ENCODE data around the gene SCD5.

The SCD5 gene

DNA sequence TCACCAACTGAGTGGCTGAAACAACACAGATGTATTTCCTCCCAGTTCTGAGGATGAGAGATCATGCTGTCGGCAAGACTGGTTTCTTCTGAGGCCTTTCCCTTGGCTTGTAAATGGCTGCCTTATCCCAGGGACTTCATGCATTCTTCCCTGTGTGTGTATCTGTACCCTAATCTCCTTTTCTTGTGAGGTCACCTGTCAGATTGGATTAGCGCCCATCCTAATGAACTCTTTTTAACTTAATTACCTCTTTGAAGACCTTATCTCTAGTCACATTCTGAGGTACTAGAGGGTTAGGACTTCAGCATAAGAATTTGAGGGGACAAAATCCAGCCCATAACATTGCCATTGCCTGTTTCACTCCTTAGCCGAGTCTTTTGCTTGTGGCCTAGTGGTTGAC is 177.3 kb downstream of the SCD5 start:
- Histone ChIP-seq H3K36me3 (ENCODE audit: control insufficient read depth, insufficient read depth, low read length) (no peaks in the 10 kb centered on the region), H3K4me3 (ENCODE audit: insufficient read depth, low read depth, low read length, poor library complexity, severe bottlenecking) (no peak overlapping the region), H3K9me3 (ENCODE audit: control insufficient read depth, low read length) (no peaks in the 10 kb centered on the region), H3K27me3 (replicated peaks; ENCODE audit: control insufficient read depth, insufficient read depth, low read length, poor library complexity, severe bottlenecking) (no peaks in the 10 kb centered on the region), H3K4me1 (ENCODE audit: control insufficient read depth, insufficient read depth, low read length, poor library complexity, severe bottlenecking) (no peaks in the 10 kb centered on the region), H3K27ac (ENCODE audit: insufficient read depth, low read length, poor library complexity, severe bottlenecking) (no peak overlapping the region)
- no peak for DNase-seq

DNA sequence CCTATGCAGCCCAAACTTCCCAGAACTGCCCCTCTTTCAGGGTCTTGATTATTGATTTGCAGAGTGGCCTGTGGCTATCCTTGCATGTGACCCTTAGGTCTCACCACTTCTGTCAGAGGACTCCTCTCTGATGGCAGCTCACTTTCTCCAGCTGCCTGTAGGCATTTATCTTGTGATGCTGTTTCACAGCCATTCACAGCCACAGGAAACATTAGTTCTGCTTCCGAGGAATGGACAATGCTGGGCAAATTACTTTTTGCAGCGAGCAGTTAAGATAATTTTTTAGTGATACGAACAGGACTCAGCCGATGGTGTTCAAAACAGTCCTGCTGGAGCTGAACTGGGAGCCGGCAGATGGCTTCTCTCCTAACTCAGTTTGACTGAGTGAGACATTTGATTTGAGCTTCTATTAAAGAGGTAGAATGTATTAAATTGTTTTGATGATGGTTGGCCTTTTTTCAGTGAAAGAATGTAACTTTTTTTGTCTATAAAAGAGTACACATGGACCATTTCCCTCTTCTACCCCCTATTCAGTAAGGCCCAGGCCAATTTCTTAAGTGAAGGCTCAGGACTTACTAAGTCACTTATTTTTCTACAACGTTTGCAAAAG is 178.4 kb downstream of the SCD5 start:
- Histone ChIP-seq H3K4me3 (ENCODE audit: insufficient read depth, low read depth, low read length, poor library complexity, severe bottlenecking) (no peak overlapping the region), H3K27ac (ENCODE audit: insufficient read depth, low read length, poor library complexity, severe bottlenecking) (no peak overlapping the region), H3K36me3 (ENCODE audit: control insufficient read depth, insufficient read depth, low read length) (no peaks in the 10 kb centered on the region), H3K4me1 (ENCODE audit: control insufficient read depth, insufficient read depth, low read length, poor library complexity, severe bottlenecking) (no peaks in the 10 kb centered on the region), H3K9me3 (ENCODE audit: control insufficient read depth, low read length) (no peaks in the 10 kb centered on the region), H3K27me3 (replicated peaks; ENCODE audit: control insufficient read depth, insufficient read depth, low read length, poor library complexity, severe bottlenecking) (no peaks in the 10 kb centered on the region)
- no peak for DNase-seq

- H3K36me3 ChIP-seq (ENCODE audit: control insufficient read depth, insufficient read depth, low read length), result no peaks in the 10 kb centered on the region
- DNase-seq, result no peak
- no peaks in the 10 kb centered on the region for H3K9me3 ChIP-seq (ENCODE audit: control insufficient read depth, low read length)
- H3K4me3 ChIP-seq (ENCODE audit: insufficient read depth, low read depth, low read length, poor library complexity, severe bottlenecking), result no peak overlapping the region
- H3K4me1 ChIP-seq (ENCODE audit: control insufficient read depth, insufficient read depth, low read length, poor library complexity, severe bottlenecking), result no peaks in the 10 kb centered on the region
- H3K27me3 ChIP-seq (replicated peaks; ENCODE audit: control insufficient read depth, insufficient read depth, low read length, poor library complexity, severe bottlenecking), result no peaks in the 10 kb centered on the region
- H3K27ac ChIP-seq (ENCODE audit: insufficient read depth, low read length, poor library complexity, severe bottlenecking), result no peak overlapping the region
Measured at GRCh38 chr4:82618103-82618720, 180.4 kb downstream of the SCD5 start.

DNA sequence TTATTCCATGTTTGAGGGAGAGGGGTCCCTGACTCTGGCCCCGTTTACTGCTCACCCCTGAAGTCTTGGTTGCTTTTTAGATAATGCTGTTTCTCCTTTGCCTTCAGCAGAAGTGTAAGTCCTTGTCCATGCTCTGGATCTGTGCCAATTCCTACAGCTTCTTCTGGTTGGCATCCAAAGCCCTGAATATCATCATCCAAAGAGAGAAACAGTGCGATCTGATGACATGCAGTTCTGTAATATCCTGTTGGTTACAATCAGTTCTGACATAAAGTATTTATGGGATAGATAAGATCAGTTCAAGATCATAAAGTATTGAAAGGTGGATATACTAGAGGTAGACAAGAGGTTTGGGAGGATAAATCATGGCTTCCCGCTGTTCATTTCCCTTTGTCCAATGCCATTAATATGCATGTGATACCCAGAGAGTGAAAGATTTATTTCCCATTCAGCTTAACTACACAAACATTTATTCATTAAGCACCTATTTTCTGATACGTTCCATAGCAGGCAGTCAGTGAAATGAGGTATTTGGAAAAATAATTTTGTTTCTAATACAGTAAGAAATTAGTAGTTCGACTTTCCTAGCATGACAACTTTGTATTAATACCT is 183.7 kb downstream of the SCD5 start:
- no peak for DNase-seq
- no peak overlapping the region for H3K27ac ChIP-seq (ENCODE audit: insufficient read depth, low read length, poor library complexity, severe bottlenecking)
- H3K36me3 ChIP-seq (ENCODE audit: control insufficient read depth, insufficient read depth, low read length), result no peaks in the 10 kb centered on the region
- H3K4me3 ChIP-seq (ENCODE audit: insufficient read depth, low read depth, low read length, poor library complexity, severe bottlenecking), result no peak overlapping the region
- no peaks in the 10 kb centered on the region for H3K27me3 ChIP-seq (replicated peaks; ENCODE audit: control insufficient read depth, insufficient read depth, low read length, poor library complexity, severe bottlenecking)
- H3K9me3 ChIP-seq (ENCODE audit: control insufficient read depth, low read length), result no peaks in the 10 kb centered on the region
- H3K4me1 ChIP-seq (ENCODE audit: control insufficient read depth, insufficient read depth, low read length, poor library complexity, severe bottlenecking), result no peaks in the 10 kb centered on the region

- H3K27me3 ChIP-seq (replicated peaks; ENCODE audit: control insufficient read depth, insufficient read depth, low read length, poor library complexity, severe bottlenecking), result no peaks in the 10 kb centered on the region
Measured at GRCh38 chr4:82613121-82613520, 185.5 kb downstream of the SCD5 start.

DNA sequence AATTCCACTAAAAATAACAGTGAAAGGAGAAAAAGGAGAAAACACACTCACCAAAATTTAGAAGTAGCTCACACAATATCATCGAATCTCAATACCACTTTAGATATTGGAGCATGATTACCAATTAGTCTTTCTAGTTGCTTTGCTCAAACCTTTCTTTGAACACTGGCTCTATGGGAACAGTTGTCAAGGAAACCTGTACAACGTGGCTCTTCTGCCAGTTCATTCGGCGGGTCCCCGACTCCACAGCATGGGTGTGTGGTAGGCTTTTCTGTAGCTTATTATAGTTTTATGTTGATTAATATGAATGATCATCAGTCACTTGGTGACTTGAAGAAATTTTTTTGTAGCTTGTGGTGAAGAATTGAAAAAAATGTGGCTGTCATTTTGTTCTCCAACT is 186.6 kb downstream of the SCD5 start:
- H3K4me1 ChIP-seq (ENCODE audit: control insufficient read depth, insufficient read depth, low read length, poor library complexity, severe bottlenecking), result no peaks in the 10 kb centered on the region
- H3K9me3 ChIP-seq (ENCODE audit: control insufficient read depth, low read length), result no peaks in the 10 kb centered on the region
- no peak overlapping the region for H3K27ac ChIP-seq (ENCODE audit: insufficient read depth, low read length, poor library complexity, severe bottlenecking)
- no peaks in the 10 kb centered on the region for H3K36me3 ChIP-seq (ENCODE audit: control insufficient read depth, insufficient read depth, low read length)
- H3K4me3 ChIP-seq (ENCODE audit: insufficient read depth, low read depth, low read length, poor library complexity, severe bottlenecking), result no peak overlapping the region
- no peaks in the 10 kb centered on the region for H3K27me3 ChIP-seq (replicated peaks; ENCODE audit: control insufficient read depth, insufficient read depth, low read length, poor library complexity, severe bottlenecking)
- DNase-seq, result no peak

More at GRCh38 chr4:82613121-82613520, 185.5 kb downstream of the SCD5 start:
- Histone ChIP-seq H3K27ac (ENCODE audit: insufficient read depth, low read length, poor library complexity, severe bottlenecking) (no peak overlapping the region), H3K4me1 (ENCODE audit: control insufficient read depth, insufficient read depth, low read length, poor library complexity, severe bottlenecking) (no peaks in the 10 kb centered on the region), H3K9me3 (ENCODE audit: control insufficient read depth, low read length) (no peaks in the 10 kb centered on the region), H3K4me3 (ENCODE audit: insufficient read depth, low read depth, low read length, poor library complexity, severe bottlenecking) (no peak overlapping the region), H3K36me3 (ENCODE audit: control insufficient read depth, insufficient read depth, low read length) (no peaks in the 10 kb centered on the region)
- no peak for DNase-seq

GRCh38 chr4:82611527-82611926 is 187.1 kb downstream of the SCD5 start:
- Histone ChIP-seq H3K27ac (ENCODE audit: insufficient read depth, low read length, poor library complexity, severe bottlenecking) (no peak overlapping the region), H3K4me1 (ENCODE audit: control insufficient read depth, insufficient read depth, low read length, poor library complexity, severe bottlenecking) (no peaks in the 10 kb centered on the region), H3K27me3 (replicated peaks; ENCODE audit: control insufficient read depth, insufficient read depth, low read length, poor library complexity, severe bottlenecking) (no peaks in the 10 kb centered on the region), H3K9me3 (ENCODE audit: control insufficient read depth, low read length) (no peaks in the 10 kb centered on the region), H3K36me3 (ENCODE audit: control insufficient read depth, insufficient read depth, low read length) (no peaks in the 10 kb centered on the region), H3K4me3 (ENCODE audit: insufficient read depth, low read depth, low read length, poor library complexity, severe bottlenecking) (no peak overlapping the region)
- no peak for DNase-seq

- Histone ChIP-seq H3K9me3 (ENCODE audit: control insufficient read depth, low read length) (no peaks in the 10 kb centered on the region), H3K27ac (ENCODE audit: insufficient read depth, low read length, poor library complexity, severe bottlenecking) (no peak overlapping the region), H3K4me3 (ENCODE audit: insufficient read depth, low read depth, low read length, poor library complexity, severe bottlenecking) (no peak overlapping the region), H3K4me1 (ENCODE audit: control insufficient read depth, insufficient read depth, low read length, poor library complexity, severe bottlenecking) (no peaks in the 10 kb centered on the region), H3K36me3 (ENCODE audit: control insufficient read depth, insufficient read depth, low read length) (no peaks in the 10 kb centered on the region), H3K27me3 (replicated peaks; ENCODE audit: control insufficient read depth, insufficient read depth, low read length, poor library complexity, severe bottlenecking) (no peaks in the 10 kb centered on the region)
- DNase-seq, result no peak
Measured at GRCh38 chr4:82610041-82610440, 188.6 kb downstream of the SCD5 start.

GRCh38 chr4:82606622-82607021 is 192.0 kb downstream of the SCD5 start:
- Histone ChIP-seq H3K4me3 (ENCODE audit: insufficient read depth, low read depth, low read length, poor library complexity, severe bottlenecking) (no peak overlapping the region), H3K4me1 (ENCODE audit: control insufficient read depth, insufficient read depth, low read length, poor library complexity, severe bottlenecking) (no peaks in the 10 kb centered on the region), H3K27ac (ENCODE audit: insufficient read depth, low read length, poor library complexity, severe bottlenecking) (no peak overlapping the region)

DNA sequence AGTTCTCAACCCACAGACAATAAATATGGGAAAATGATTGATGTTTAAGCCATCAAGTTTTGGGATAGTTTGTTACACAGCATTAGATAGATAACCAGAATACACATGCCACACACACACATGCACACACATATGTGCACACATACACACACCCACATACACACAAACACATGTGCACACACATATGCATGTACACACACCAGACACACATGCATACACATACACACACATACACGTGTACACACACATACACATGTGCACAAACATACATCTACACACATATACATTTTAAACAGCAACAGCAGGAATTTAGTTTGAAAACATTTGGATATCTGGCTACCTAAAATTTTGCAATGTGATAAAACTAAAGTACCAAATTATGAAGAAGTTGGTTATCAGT is 194.1 kb downstream of the SCD5 start:
- H3K9me3 ChIP-seq (ENCODE audit: control insufficient read depth, low read length), result no peaks in the 10 kb centered on the region
- H3K36me3 ChIP-seq (ENCODE audit: control insufficient read depth, insufficient read depth, low read length), result no peaks in the 10 kb centered on the region
- H3K27ac ChIP-seq (ENCODE audit: insufficient read depth, low read length, poor library complexity, severe bottlenecking), result no peak overlapping the region
- no peaks in the 10 kb centered on the region for H3K4me1 ChIP-seq (ENCODE audit: control insufficient read depth, insufficient read depth, low read length, poor library complexity, severe bottlenecking)
- no peak for DNase-seq
- H3K27me3 ChIP-seq (replicated peaks; ENCODE audit: control insufficient read depth, insufficient read depth, low read length, poor library complexity, severe bottlenecking), result no peaks in the 10 kb centered on the region
- H3K4me3 ChIP-seq (ENCODE audit: insufficient read depth, low read depth, low read length, poor library complexity, severe bottlenecking), result no peak overlapping the region

More at GRCh38 chr4:82606622-82607021, 192.0 kb downstream of the SCD5 start:
- no peaks in the 10 kb centered on the region for H3K9me3 ChIP-seq (ENCODE audit: control insufficient read depth, low read length)
- no peak for DNase-seq
- no peaks in the 10 kb centered on the region for H3K36me3 ChIP-seq (ENCODE audit: control insufficient read depth, insufficient read depth, low read length)
- no peaks in the 10 kb centered on the region for H3K27me3 ChIP-seq (replicated peaks; ENCODE audit: control insufficient read depth, insufficient read depth, low read length, poor library complexity, severe bottlenecking)

Measured in effector memory CD4-positive, alpha-beta T cell (primary cell).